22Rv1 (cell line): ENCODE data around the gene CTBP1.

Experiments used
- H3K27ac ChIP-seq: fragments of 450-650 bp; 2 replicates; pipeline ENCODE4 v1.5.1; 2017
- CTCF ChIP-seq: fragments of 450-650 bp; IDR thresholded peaks from 2 replicates; pipeline ENCODE4 v1.5.1; 2017; ENCODE audit warnings: mild to moderate bottlenecking
- ZFX ChIP-seq: fragments of 450-650 bp; IDR thresholded peaks from 2 replicates; pipeline ENCODE4 v1.6.1; 2017; ENCODE audit warnings: antibody characterized with exemption, borderline replicate concordance

CTBP1 gene

DNA sequence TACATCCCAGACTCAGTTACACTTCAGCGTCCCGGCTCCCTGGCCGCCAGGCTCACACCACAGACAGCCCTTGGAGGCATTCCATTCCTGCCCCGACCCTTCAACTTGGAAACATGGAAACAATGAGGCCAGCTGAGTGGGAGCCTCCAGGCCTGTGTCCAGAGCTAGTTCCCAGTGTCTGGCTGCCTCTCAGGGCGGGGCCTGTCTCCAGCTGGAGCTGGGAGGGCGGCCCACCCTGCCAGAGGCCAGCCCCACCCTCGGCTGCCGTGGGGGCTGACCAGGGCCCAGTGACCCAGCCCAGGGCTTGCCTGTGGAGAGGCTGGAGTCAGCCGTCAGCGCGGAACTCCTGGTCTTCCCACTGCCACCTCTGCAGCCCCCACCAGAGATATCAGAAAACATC lies 39.1 kb downstream of the CTBP1 start:
- TF ChIP-seq ZFX = no peak
- TF ChIP-seq CTCF = no peak
- no peak overlapping the region for H3K27ac ChIP-seq

DNA sequence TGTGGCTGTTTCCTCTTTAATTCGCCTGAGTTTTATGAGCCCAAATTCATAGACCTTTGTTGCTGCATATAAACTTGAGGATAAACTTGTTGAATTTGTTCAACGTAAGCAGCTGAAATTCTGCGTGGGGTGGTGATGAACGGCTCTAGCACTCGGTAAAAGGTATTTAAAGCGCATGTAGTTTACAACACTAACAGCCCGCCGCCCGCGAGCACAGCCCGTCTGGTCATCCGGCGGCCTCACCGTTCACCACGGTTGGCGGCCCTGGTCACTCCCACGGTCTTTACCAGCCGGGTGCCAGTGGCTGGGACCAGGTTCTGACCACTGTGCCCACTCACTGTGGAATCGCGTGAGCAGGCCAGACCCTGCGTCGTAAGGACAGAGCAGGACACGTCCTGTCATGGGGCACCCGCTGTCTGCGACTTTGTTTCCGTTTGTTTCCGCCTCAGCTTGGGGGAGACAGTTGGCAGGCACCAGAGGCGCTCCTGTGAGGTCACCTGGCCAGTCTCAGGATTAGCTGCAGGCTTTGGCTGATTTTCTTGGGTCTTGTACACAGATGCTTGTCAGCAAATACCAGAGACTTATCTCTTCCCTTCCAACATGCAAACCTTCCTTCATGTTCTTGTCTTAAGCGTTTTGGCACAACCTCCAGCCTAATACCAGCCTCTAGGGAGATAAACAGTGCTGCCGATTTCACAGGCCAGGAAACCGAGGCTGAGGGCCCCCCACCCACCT lies 39.8 kb downstream of the CTBP1 start:
- no peak for TF ChIP-seq ZFX
- TF ChIP-seq CTCF = no peak
- H3K27ac ChIP-seq = no peak overlapping the region

GRCh38 chr4:1208266-1208961 lies 40.5 kb downstream of the CTBP1 start:
- H3K27ac ChIP-seq = no peak overlapping the region
- TF ChIP-seq ZFX (no peak), CTCF (no peak)

DNA sequence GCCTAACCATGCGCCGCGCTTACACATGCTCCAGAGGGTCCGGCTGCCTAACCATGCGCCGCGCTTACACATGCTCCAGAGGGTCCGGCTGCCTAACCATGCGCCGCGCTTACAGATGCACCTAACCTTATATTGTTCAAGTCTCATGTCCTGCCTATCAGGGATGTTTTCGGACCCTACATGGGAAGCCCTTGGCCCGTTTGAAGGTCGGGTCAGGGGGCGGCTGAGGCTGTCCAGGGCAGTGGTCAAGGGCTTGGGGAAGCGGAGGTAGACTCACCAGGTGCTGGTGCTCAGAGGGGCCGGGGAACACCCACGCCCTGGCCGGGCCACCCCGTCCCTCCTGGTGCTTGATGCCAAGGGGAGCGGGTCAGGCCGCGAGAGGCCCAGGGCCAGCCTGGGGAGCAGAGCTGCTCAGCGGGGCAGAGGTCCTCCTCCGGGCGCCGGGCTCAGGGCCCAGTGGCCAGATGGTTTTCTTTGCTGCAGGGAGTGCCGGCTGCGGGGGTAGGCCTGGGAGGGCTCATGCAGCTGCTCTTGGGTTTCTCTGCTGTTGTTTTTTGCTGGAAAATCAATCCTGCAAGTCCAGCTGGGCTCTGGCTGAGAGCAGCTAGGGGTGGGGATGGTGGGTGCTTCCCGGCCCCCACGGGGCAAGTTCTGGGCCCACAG lies 41.2 kb downstream of the CTBP1 start:
- no peak overlapping the region for H3K27ac ChIP-seq
- TF ChIP-seq CTCF (no peak), ZFX (no peak)

GRCh38 chr4:1207157-1207470 lies 41.8 kb downstream of the CTBP1 start:
- H3K27ac ChIP-seq = no peak overlapping the region
- no peak for TF ChIP-seq CTCF
- no peak for TF ChIP-seq ZFX

DNA sequence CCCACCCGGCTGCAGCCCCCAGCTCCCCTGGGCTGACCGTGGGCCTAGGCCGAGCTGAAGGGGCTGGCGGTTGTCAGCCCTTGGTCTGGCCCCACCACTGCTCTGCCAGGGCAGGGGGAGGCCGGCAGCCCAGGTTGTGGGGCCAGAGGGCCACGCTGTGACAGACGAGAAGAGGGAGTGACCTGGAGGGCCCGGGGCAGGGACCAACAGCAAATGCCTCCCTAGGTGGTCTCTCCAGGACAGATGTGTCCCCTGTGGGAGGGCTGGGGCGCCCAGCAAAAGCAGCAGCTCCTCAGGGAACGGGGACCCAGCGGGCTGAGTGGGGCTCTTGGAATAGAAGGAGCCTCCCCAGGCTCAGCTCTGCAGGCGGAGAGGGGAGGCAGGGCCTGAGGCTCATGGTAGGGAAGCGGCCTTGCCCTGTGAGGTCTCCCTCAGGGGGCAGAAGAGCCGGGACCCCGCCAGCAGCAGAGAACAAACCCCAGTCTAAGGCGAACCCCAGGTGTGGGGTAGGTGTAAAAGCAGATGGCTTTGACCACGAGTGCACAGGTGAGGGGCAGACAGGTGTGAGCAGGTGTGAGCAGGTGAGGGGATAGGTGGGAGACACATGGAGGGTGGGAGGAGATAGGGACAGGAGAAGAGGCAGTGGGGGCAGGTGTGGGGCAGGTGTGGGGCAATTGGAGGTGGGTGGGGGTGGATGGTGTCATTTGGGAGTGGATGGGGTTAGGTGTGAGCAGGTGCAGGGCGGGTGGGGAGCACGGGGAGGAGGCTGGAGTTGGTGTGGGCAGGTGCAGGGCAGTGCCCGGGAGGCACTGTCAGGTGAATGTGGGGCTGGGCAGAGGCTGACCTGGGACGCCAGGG lies 42.4 kb downstream of the CTBP1 start:
- H3K27ac ChIP-seq = no peak overlapping the region
- TF ChIP-seq CTCF (no peak), ZFX (no peak)
